ENCODE results near the gene FAM120B.

GRCh38 chr6:170371080-170371479, 64.5 kb downstream of the FAM120B start:
- no peak for TF ChIP-seq CTCF (conservative IDR thresholded peaks at IDR 0.05 in 1 of 2, IDR thresholded peaks at IDR 0.05 in 1 of 2; ENCODE audit: low read depth in 1 of 2, low read length in 2 of 2)
- TF ChIP-seq EZH2 (IDR thresholded peaks at IDR 0.05; ENCODE audit: low read length, missing control alignments) = no peak
